ENCODE results near the gene COX8A.

The COX8A gene

DNA sequence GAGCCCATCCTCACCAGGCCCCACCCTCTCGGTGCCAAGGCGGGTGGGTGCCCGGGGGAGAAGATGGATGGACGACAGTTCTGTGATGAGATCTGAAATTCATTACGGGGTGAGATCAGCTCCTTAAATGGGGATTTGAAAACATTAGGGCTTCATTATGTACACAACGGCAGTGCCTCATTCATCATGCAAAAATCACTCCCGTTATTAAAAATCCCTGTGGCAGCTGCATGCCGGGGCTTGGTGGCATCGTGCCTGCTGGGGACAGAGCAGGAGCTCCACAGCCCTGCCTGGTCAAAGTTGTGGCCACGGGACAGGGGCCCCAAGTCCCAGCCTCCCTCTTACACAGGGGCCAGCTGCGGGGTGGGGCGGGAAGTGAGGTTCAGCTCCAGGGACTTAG lies 32.0 kb downstream of the COX8A start:
- no peak for DNase-seq (ENCODE audit: low read depth)
- Histone ChIP-seq H3K27me3 (replicated peaks; ENCODE audit: control insufficient read depth, insufficient read depth, low read length) (peaks cover 2% of the 10 kb centered on the region), H3K9ac (ENCODE audit: low read length) (no peak overlapping the region), H3K9me3 (ENCODE audit: control insufficient read depth, low read length) (no peaks in the 10 kb centered on the region), H3K4me3 (ENCODE audit: low read length) (no peak overlapping the region), H3K4me1 (ENCODE audit: control insufficient read depth, insufficient read depth, low read length) (peaks cover 12% of the 10 kb centered on the region), H3K36me3 (ENCODE audit: control insufficient read depth, insufficient read depth, low read length, severe bottlenecking) (no peaks in the 10 kb centered on the region)

DNA sequence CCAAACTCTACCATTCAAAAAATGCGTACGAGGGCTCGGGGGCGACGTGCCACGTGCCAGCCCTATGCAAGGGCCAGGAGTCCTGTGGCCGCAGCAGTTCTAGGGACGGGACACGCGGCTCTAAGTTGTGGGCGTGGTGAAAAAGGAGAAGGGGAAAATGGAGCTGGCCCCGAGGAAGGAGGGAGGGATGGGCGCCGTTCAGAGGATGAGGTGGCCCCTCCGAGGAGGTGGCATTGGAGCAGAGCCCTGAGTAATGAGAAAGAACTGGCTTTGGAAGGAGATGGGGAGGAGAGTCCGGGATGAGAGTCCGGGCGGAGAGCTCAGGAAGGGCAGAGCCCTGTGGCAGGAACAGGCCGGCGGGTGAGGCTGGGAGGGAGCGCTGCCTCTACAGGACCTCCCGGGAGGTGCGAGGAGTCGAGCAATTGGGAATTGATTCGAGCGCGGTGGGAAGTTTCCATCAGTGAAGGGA lies 32.8 kb downstream of the COX8A start:
- H3K27me3 ChIP-seq (replicated peaks; ENCODE audit: control insufficient read depth, insufficient read depth, low read length) = no peaks in the 10 kb centered on the region
- H3K36me3 ChIP-seq (ENCODE audit: control insufficient read depth, insufficient read depth, low read length, severe bottlenecking) = no peaks in the 10 kb centered on the region
- H3K4me1 ChIP-seq (ENCODE audit: control insufficient read depth, insufficient read depth, low read length) = peaks cover 12% of the 10 kb centered on the region
- peak overlapping the region; percentile 73 for H3K4me3 ChIP-seq (ENCODE audit: low read length)
- H3K9me3 ChIP-seq (ENCODE audit: control insufficient read depth, low read length) = no peaks in the 10 kb centered on the region
- H3K9ac ChIP-seq (ENCODE audit: low read length) = peak overlapping the region; percentile 72
- peak; percentile 54 for DNase-seq (ENCODE audit: low read depth)

DNA sequence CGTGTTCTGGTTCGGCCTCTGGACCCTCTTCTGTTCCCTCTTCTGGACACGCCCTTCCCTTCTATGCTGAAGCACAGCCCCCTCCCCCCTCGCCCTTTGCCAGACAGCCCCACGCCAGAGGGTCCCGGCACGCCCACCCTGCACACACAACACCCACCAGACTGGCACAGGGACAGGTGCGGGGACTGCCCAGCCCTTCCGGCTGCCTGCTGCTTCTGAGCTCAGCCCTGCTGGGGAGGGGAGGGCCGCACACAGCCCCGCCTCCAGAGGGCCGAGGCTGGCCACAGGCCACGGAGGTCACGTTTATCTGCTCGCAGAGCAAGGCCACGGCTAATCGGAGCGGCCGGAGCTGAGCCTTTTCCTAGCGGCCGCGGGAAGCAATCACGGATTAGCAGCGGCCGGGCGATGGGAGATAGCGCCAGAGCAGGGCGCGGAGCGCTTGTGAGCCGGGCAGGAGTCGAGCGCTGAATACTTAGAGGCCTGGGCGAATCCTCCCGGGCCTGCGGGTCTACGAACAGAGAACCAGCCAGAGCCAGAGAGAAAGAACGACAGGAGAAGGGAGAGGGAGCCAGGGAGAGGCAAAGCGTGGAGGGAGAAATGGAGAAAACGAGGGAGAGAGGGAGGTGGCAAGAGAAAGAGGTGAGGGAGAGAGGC lies 33.3 kb downstream of the COX8A start:
- Histone ChIP-seq H3K4me3 (ENCODE audit: low read length) (peak overlapping the region; percentile 73), H3K9me3 (ENCODE audit: control insufficient read depth, low read length) (no peaks in the 10 kb centered on the region), H3K4me1 (ENCODE audit: control insufficient read depth, insufficient read depth, low read length) (peaks cover 12% of the 10 kb centered on the region), H3K36me3 (ENCODE audit: control insufficient read depth, insufficient read depth, low read length, severe bottlenecking) (no peaks in the 10 kb centered on the region), H3K27me3 (replicated peaks; ENCODE audit: control insufficient read depth, insufficient read depth, low read length) (no peaks in the 10 kb centered on the region), H3K9ac (ENCODE audit: low read length) (peak overlapping the region; percentile 72)
- peak; percentile 16 for DNase-seq (ENCODE audit: low read depth)

DNA sequence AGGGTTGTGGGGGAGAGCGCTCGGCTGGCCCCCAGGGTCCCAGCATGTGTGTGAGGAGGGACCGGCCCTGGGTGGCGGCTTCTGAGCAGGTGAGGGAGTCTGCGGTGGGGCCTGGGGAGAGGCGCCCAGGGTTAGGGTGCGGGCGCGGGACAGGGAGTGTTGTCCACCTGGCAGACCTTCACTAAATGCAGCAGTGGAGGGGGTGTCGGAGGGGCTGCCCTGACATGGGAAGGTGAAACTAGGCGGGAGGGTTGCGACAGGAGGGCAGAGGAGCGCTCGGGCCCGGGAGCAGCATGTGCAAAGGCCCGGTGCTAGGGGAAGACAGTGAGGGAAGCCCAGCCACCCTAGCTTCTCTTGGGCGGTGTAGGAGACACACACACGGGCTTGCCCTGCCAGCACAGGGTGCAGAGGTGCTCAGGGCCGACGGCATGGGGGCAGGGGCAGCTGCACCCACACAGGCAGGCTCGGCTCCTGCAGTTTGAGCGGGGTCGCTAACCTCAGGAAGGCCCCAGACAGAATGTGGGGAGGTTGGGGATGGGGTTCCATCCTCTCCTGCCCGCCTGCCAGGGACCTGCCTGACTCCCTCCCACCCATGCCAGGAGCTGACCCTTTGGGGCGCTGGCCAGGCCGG lies 34.0 kb downstream of the COX8A start:
- no peaks in the 10 kb centered on the region for H3K27me3 ChIP-seq (replicated peaks; ENCODE audit: control insufficient read depth, insufficient read depth, low read length)
- no peaks in the 10 kb centered on the region for H3K36me3 ChIP-seq (ENCODE audit: control insufficient read depth, insufficient read depth, low read length, severe bottlenecking)
- no peak for DNase-seq (ENCODE audit: low read depth)
- H3K4me3 ChIP-seq (ENCODE audit: low read length) = peak overlapping the region; percentile 73
- peaks cover 12% of the 10 kb centered on the region for H3K4me1 ChIP-seq (ENCODE audit: control insufficient read depth, insufficient read depth, low read length)
- H3K9ac ChIP-seq (ENCODE audit: low read length) = peak overlapping the region; percentile 72
- H3K9me3 ChIP-seq (ENCODE audit: control insufficient read depth, low read length) = no peaks in the 10 kb centered on the region

DNA sequence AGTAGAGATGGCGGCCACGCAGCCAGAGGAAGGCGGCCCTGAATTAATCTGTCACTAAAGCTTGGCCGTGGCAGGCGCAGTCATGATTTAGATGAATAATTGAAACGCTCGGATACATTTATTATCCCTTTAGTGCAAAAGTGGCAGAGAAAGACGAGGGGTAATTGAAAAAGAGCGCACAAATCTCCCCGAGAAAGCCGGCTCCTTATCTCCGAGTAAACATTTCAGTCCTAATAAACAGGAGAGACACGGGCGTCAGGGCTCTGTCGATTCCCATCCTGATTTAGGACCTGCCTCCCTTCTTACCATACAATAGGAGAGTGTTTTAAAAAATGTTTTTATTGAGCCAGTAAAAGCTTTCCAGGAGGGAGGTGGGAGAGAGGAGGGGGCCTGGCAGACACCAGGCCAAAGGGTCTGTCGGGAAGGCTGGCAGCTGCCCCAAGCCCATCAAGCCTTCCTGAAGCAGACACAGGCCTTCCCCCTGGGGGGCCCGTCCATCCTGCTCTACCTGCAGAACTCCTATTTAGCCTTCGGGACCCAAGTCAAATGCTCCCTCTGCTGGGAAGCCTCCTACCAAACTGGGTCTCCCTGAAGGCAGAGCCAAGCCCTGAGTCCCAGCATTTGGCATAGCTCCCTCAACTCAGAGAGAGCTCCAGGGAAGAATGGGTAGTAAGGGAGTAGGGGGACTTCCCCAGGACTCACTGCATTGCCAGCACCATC lies 34.7 kb downstream of the COX8A start:
- no peak for DNase-seq (ENCODE audit: low read depth)
- Histone ChIP-seq H3K27me3 (replicated peaks; ENCODE audit: control insufficient read depth, insufficient read depth, low read length) (no peaks in the 10 kb centered on the region), H3K9me3 (ENCODE audit: control insufficient read depth, low read length) (no peaks in the 10 kb centered on the region), H3K4me3 (ENCODE audit: low read length) (no peak overlapping the region), H3K36me3 (ENCODE audit: control insufficient read depth, insufficient read depth, low read length, severe bottlenecking) (no peaks in the 10 kb centered on the region), H3K9ac (ENCODE audit: low read length) (no peak overlapping the region), H3K4me1 (ENCODE audit: control insufficient read depth, insufficient read depth, low read length) (peaks cover 12% of the 10 kb centered on the region)

DNA sequence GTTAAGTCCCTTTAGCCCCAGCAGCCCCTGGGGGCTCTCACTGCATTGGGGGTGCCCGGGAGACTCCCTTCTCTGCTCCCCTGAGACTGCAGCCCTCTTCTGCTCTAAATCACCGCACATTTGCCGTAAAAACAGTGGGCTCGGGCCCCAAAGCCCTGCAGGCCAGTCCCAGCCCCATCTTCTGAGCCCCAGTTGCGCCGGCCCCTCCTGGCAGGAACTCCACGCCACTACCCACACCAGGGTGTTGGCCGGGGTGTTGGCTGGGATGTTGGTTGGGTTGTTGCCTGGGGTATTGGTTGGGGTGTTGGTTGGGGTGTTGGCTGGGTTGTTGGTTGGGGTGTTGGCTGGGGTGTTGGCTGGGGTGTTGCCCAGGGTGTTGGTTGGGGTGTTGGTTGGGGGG lies 35.3 kb downstream of the COX8A start:
- no peak for DNase-seq (ENCODE audit: low read depth)
- H3K9me3 ChIP-seq (ENCODE audit: control insufficient read depth, low read length) = no peaks in the 10 kb centered on the region
- H3K9ac ChIP-seq (ENCODE audit: low read length) = no peak overlapping the region
- H3K4me3 ChIP-seq (ENCODE audit: low read length) = no peak overlapping the region
- H3K27me3 ChIP-seq (replicated peaks; ENCODE audit: control insufficient read depth, insufficient read depth, low read length) = no peaks in the 10 kb centered on the region
- peaks cover 12% of the 10 kb centered on the region for H3K4me1 ChIP-seq (ENCODE audit: control insufficient read depth, insufficient read depth, low read length)
- H3K36me3 ChIP-seq (ENCODE audit: control insufficient read depth, insufficient read depth, low read length, severe bottlenecking) = no peaks in the 10 kb centered on the region

DNA sequence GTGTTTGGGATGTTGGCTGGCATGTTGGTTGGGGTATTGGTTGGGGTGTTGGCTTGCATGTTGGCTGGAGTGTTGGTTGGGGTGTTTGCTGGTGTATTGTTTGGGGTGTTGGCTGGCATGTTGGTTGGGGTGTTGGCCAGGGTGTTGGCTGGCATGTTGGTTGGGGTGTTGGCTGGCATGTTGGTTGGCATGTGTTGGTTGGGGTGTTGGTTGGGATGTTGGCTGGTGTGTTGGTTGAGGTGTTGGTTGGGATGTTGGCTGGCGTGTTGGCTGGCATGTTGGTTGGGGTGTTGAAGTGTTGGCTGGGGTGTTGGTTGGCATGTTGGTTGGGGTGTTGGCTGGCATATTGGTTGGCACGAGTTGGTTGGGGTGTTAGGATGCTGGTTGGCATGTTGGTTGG lies 36.4 kb downstream of the COX8A start:
- no peak for DNase-seq (ENCODE audit: low read depth)
- H3K4me3 ChIP-seq (ENCODE audit: low read length) = no peak overlapping the region
- no peaks in the 10 kb centered on the region for H3K27me3 ChIP-seq (replicated peaks; ENCODE audit: control insufficient read depth, insufficient read depth, low read length)
- H3K36me3 ChIP-seq (ENCODE audit: control insufficient read depth, insufficient read depth, low read length, severe bottlenecking) = no peaks in the 10 kb centered on the region
- no peak overlapping the region for H3K9ac ChIP-seq (ENCODE audit: low read length)
- no peaks in the 10 kb centered on the region for H3K9me3 ChIP-seq (ENCODE audit: control insufficient read depth, low read length)
- H3K4me1 ChIP-seq (ENCODE audit: control insufficient read depth, insufficient read depth, low read length) = peaks cover 12% of the 10 kb centered on the region

DNA sequence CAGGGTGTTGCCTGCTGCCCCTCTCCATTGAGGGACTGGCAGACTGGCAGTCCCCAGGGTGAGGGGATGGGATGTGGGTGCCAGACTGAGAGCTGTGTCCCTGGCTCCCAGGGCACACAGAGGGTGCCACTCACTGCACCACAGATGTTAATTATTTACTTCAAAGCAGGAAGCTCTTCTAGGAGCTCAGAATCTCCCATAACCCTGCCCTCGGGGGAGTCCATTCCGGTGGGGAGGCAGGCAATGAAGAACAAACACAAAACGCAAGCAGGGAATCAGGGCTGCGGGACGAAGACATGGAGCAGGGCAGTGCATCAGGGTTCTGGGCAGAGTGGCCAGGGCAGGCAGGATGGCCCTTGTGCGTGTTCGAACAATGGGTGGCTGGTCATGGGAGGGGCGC lies 37.0 kb downstream of the COX8A start:
- Histone ChIP-seq H3K4me1 (ENCODE audit: control insufficient read depth, insufficient read depth, low read length) (peaks cover 12% of the 10 kb centered on the region), H3K27me3 (replicated peaks; ENCODE audit: control insufficient read depth, insufficient read depth, low read length) (no peaks in the 10 kb centered on the region), H3K4me3 (ENCODE audit: low read length) (no peak overlapping the region), H3K36me3 (ENCODE audit: control insufficient read depth, insufficient read depth, low read length, severe bottlenecking) (no peaks in the 10 kb centered on the region), H3K9ac (ENCODE audit: low read length) (no peak overlapping the region), H3K9me3 (ENCODE audit: control insufficient read depth, low read length) (no peaks in the 10 kb centered on the region)
- DNase-seq (ENCODE audit: low read depth) = no peak

DNA sequence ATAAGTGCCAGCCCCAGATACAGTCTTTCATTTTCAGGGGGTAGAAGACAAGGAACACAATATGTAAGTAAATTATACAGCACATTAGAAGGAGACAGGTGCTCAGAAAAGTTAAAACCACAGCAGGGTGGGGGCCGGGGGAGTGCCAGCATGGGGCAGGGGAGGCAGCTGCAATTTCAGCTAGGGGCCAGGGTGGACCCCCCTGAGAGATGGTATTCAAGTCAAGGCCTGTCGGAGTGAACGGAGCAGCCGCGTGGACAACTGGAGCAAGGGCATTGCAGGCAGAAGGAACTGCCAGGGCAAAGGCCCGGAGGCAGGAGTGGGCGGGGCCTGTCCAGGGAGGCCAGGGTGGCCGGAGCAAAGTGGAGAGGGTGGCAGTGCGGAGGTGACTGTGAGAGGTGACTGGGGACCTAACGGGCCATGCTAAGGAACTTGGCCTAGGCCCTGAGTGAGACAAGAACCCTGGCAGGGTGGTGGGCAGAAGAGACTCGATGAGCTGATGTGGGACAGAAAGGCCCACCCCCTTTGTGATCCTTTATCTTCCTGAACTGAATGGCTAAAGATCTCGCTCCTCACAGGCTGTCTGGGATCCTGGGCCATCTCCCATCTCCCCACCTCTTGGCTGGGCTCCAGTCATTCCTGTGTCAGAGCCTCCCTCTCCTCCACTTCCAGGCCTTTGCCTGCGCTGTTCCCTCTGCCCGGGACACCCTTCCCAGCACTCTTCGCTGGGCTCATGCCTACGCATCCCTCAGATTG lies 38.9 kb downstream of the COX8A start:
- Histone ChIP-seq H3K9me3 (ENCODE audit: control insufficient read depth, low read length) (no peaks in the 10 kb centered on the region), H3K36me3 (ENCODE audit: control insufficient read depth, insufficient read depth, low read length, severe bottlenecking) (no peaks in the 10 kb centered on the region), H3K4me3 (ENCODE audit: low read length) (no peak overlapping the region), H3K4me1 (ENCODE audit: control insufficient read depth, insufficient read depth, low read length) (peaks cover under 1% of the 10 kb centered on the region), H3K9ac (ENCODE audit: low read length) (no peak overlapping the region), H3K27me3 (replicated peaks; ENCODE audit: control insufficient read depth, insufficient read depth, low read length) (no peaks in the 10 kb centered on the region)
- DNase-seq (ENCODE audit: low read depth) = no peak

DNA sequence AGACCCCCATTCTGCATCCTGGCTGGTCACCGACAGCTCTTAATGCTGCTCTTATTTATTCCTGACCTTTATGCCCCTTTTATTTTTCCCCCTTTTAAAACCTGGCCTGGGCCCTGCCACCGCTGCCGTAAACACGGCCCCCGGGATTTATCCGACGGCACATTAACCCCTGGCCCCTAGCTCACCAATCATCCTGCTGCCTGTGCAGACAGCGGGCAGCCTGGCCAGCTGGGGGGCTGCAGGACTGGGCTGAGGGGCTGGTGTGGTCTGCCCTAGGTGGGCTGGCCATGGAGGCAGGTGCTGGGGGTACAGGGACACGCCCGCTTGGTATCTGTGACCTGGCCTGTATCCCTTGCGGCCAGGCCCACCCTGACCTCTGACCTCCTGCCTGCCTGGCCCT lies 39.9 kb downstream of the COX8A start:
- DNase-seq (ENCODE audit: low read depth) = no peak
- Histone ChIP-seq H3K27me3 (replicated peaks; ENCODE audit: control insufficient read depth, insufficient read depth, low read length) (peaks cover 2% of the 10 kb centered on the region), H3K4me1 (ENCODE audit: control insufficient read depth, insufficient read depth, low read length) (no peaks in the 10 kb centered on the region), H3K4me3 (ENCODE audit: low read length) (no peak overlapping the region), H3K9ac (ENCODE audit: low read length) (no peak overlapping the region), H3K36me3 (ENCODE audit: control insufficient read depth, insufficient read depth, low read length, severe bottlenecking) (no peaks in the 10 kb centered on the region), H3K9me3 (ENCODE audit: control insufficient read depth, low read length) (no peaks in the 10 kb centered on the region)

DNA sequence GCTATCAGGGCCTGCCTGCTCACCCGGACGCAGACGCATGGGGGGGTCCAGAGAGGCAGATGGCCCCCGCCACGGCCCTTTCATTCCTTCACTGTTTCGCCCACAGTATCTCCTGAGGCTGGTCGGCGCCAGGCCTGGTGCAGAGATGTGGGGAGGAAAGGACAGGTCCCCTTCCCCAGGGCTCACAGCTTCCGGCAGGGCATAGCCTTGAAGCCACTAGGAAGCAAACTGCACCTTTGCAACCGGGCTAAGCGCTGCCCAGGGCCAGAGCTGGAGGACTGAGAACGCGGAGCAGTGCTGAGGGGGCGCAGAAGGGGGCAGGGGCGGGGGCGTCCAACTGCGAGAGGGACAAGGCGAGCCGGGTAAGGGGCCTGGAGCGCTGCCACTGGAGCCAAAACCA lies 41.1 kb downstream of the COX8A start:
- DNase-seq (ENCODE audit: low read depth) = no peak
- Histone ChIP-seq H3K27me3 (replicated peaks; ENCODE audit: control insufficient read depth, insufficient read depth, low read length) (peaks cover 6% of the 10 kb centered on the region), H3K4me3 (ENCODE audit: low read length) (no peak overlapping the region), H3K36me3 (ENCODE audit: control insufficient read depth, insufficient read depth, low read length, severe bottlenecking) (no peaks in the 10 kb centered on the region), H3K4me1 (ENCODE audit: control insufficient read depth, insufficient read depth, low read length) (no peaks in the 10 kb centered on the region), H3K9ac (ENCODE audit: low read length) (no peak overlapping the region), H3K9me3 (ENCODE audit: control insufficient read depth, low read length) (no peaks in the 10 kb centered on the region)
